ENCODE results near the gene CCNL1.

DNA sequence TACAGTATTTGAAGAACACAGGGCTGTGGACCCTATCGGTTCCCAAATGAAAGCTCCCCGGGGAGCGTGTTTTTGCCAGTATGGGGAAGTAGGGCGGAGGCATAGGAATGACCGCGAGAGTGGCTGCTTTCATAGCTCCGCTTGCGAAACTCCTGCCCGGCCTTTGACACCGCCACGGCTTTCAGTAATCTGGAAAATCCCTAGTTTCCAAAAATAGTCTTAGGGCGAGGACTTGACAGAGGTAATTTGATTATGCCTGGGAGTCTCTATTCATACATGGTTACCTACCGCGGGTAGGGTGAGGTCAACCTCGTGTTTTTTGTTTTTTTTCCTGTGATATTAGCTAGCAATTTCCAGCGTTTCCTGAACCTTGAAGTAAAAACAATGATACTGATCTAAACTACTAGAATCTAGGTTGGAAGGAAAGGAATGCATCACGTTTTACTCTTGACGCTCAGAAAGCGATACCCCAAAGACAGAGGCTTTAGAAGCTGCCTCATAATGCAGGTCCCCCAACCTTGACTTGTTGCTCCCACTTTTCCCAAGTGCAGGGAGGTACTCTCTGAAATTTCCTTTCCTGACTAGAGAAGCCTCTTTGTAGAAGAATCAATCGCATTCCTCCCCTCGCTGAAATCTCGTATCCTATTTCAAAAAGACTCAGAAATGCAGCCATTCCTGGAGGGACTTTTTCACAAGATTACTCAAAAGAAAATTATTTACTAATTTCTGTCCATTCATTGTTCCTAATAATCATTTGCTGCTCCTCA lies 894 bp upstream of the CCNL1 start:
- TF ChIP-seq, protein P1, sequence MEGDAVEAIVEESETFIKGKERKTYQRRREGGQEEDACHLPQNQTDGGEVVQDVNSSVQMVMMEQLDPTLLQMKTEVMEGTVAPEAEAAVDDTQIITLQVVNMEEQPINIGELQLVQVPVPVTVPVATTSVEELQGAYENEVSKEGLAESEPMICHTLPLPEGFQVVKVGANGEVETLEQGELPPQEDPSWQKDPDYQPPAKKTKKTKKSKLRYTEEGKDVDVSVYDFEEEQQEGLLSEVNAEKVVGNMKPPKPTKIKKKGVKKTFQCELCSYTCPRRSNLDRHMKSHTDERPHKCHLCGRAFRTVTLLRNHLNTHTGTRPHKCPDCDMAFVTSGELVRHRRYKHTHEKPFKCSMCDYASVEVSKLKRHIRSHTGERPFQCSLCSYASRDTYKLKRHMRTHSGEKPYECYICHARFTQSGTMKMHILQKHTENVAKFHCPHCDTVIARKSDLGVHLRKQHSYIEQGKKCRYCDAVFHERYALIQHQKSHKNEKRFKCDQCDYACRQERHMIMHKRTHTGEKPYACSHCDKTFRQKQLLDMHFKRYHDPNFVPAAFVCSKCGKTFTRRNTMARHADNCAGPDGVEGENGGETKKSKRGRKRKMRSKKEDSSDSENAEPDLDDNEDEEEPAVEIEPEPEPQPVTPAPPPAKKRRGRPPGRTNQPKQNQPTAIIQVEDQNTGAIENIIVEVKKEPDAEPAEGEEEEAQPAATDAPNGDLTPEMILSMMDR (conservative IDR thresholded peaks at IDR 0.05): no peak
- TF ChIP-seq ZFX (IDR thresholded peaks at IDR 0.05): no peak
